Thyroid gland (tissue), 4 donors: ENCODE measurements around the gene MOB3A. TPM values are rescaled to one million over a fixed set of nuclear protein-coding genes. Genes with fewer than 3 reads are reported as not detected.

Experiments
- DNase-seq, 2 donors: peaks; one replicate each; pipeline ENCODE4 v3.0.0-alpha.2; 2019
- H3K27ac ChIP-seq, 3 donors: fragments of 200-600 bp; sonication (generic); 1 replicate in 2 of 3; 2 replicates in 1 of 3; pipeline ENCODE4 v1.5.1; 2016 to 2019; ENCODE audit warnings: mild to moderate bottlenecking in 1 of 3, moderate library complexity in 1 of 3
- H3K27me3 ChIP-seq: fragments of 200-600 bp; sonication (generic); one replicate; pipeline ENCODE4 v1.5.1; 2019
- H3K36me3 ChIP-seq, 2 donors: fragments of 200-600 bp; sonication (generic); one replicate each; pipeline ENCODE4 v1.5.1; 2016 to 2019
- H3K4me1 ChIP-seq, 2 donors: fragments of 200-600 bp; sonication (generic); one replicate each; pipeline ENCODE4 v1.5.1; 2017 to 2019
- H3K4me3 ChIP-seq, 3 donors: fragments of 200-600 bp; sonication (generic); replicated peaks in 1 of 3; 1 replicate in 2 of 3; 2 replicates in 1 of 3; pipeline ENCODE4 v1.5.1; 2016; ENCODE audit warnings: mild to moderate bottlenecking in 1 of 3
- H3K9me3 ChIP-seq: fragments of 200-600 bp; sonication (generic); one replicate; pipeline ENCODE4 v1.5.1; 2017
- POLR2A ChIP-seq, 2 donors: fragments of 450-650 bp; IDR thresholded peaks; one replicate each; pipeline ENCODE4 v1.6.1; 2017; ENCODE audit warnings: antibody characterized with exemption in 2 of 2, mild to moderate bottlenecking in 2 of 2, moderate library complexity in 1 of 2
- WGBS, 2 donors: methylation state at CpG; one replicate each; pipeline ENCODE4 v1.1.5; 2017; 5-methylcytosine and 5-hydroxymethylcytosine counted together
- intact Hi-C: fragments of 100-400 bp; cut with DNase I; formaldehyde crosslinking; loops from one replicate; pipeline ENCODE4 v1.15.1; 2023
- total RNA-seq, 4 donors: library from RNA; depleted of rRNA; stranded (reverse); fragments of >200 nt; gene quantifications; one replicate each; pipeline ENCODE4 v1.2.3, GENCODE V29; 2016
- TF ChIP-seq, protein P1 (sequence below), 6 experiments: fragments of 200-600 bp in 3 of 6; fragments of 450-650 bp in 3 of 6; sonication (generic) in 3 of 6; IDR thresholded peaks; one replicate each; pipeline ENCODE4 v1.5.1; 2016 to 2019; ENCODE audit warnings: antibody characterized with exemption in 6 of 6, mild to moderate bottlenecking in 2 of 6, inconsistent platforms in 1 of 6, moderate library complexity in 1 of 6

MOB3A gene
- total RNA-seq, 4 donors from 2014 or later, result 18.5 to 40.4 (median 26.6) TPM

DNA sequence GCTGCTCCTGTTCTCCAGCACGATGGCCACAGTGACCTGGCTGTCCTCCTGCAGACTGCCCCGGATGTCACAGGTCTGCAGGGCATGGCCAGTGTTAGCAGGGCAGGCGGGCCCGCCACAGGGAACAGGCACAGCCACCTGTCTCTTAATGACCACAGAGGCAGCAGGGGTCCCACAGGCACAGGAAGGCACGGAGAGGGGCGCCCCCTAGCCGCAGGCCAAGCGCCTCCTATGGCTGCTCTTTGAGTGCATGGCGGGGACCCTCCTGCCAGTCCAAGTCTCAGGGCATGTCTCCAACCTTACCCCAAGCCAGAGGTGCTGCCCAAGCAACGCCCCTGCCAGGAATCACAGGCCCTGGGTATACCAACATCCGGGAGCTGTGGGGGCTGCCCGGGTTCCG is 14.7 kb upstream of the MOB3A start:
- 96 to 100% methylated on average over 4 to 7 of the region's 13 CpGs for WGBS, 2 donors
- TF ChIP-seq POLR2A (IDR thresholded peaks at IDR 0.05), result no peak
- TF ChIP-seq, protein P1, sequence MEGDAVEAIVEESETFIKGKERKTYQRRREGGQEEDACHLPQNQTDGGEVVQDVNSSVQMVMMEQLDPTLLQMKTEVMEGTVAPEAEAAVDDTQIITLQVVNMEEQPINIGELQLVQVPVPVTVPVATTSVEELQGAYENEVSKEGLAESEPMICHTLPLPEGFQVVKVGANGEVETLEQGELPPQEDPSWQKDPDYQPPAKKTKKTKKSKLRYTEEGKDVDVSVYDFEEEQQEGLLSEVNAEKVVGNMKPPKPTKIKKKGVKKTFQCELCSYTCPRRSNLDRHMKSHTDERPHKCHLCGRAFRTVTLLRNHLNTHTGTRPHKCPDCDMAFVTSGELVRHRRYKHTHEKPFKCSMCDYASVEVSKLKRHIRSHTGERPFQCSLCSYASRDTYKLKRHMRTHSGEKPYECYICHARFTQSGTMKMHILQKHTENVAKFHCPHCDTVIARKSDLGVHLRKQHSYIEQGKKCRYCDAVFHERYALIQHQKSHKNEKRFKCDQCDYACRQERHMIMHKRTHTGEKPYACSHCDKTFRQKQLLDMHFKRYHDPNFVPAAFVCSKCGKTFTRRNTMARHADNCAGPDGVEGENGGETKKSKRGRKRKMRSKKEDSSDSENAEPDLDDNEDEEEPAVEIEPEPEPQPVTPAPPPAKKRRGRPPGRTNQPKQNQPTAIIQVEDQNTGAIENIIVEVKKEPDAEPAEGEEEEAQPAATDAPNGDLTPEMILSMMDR (IDR thresholded peaks at IDR 0.05), result no peak
- no peaks in the 10 kb centered on the region for H3K9me3 ChIP-seq
- H3K4me1 ChIP-seq, result no peaks in the 10 kb centered on the region
- peaks cover 92 to 99% of the 10 kb centered on the region in 2 donors for H3K36me3 ChIP-seq
- no peak for DNase-seq
- H3K27me3 ChIP-seq, result no peaks in the 10 kb centered on the region
- no peak overlapping the region for H3K4me3 ChIP-seq
- intact Hi-C loops, result no loop called here
- H3K27ac ChIP-seq, result no peak overlapping the region

- 90 to 92% methylated on average over 22 to 30 of the region's 31 CpGs for WGBS, 2 donors
- Histone ChIP-seq H3K4me1 (no peaks in the 10 kb centered on the region), H3K27me3 (no peaks in the 10 kb centered on the region), H3K27ac (no peak overlapping the region), H3K36me3 (peaks cover 76 to 83% of the 10 kb centered on the region in 2 donors), H3K4me3 (no peak overlapping the region), H3K9me3 (no peaks in the 10 kb centered on the region)
- intact Hi-C loops, result no loop called here
- DNase-seq, result no peak
- TF ChIP-seq, protein P1 (IDR thresholded peaks at IDR 0.05), result no peak
- TF ChIP-seq POLR2A (IDR thresholded peaks at IDR 0.05), result no peak
These were observed 13.1 kb upstream of the MOB3A start for GRCh38 chr19:2109046-2109864.

GRCh38 chr19:2108251-2109016 is 12.3 kb upstream of the MOB3A start:
- H3K27ac ChIP-seq, result no peak overlapping the region
- DNase-seq, result no peak
- no peaks in the 10 kb centered on the region for H3K4me1 ChIP-seq
- no peaks in the 10 kb centered on the region for H3K9me3 ChIP-seq
- H3K36me3 ChIP-seq, result peaks cover 68 to 75% of the 10 kb centered on the region in 2 donors
- TF ChIP-seq, protein P1 (IDR thresholded peaks at IDR 0.05), result no peak
- no peak for TF ChIP-seq POLR2A (IDR thresholded peaks at IDR 0.05)
- intact Hi-C loops, result no loop called here
- H3K27me3 ChIP-seq, result no peaks in the 10 kb centered on the region
- H3K4me3 ChIP-seq, result no peak overlapping the region
- WGBS, 2 donors, result 94 to 97% methylated on average over 17 to 20 of the region's 23 CpGs

GRCh38 chr19:2103045-2103707 is 7.0 kb upstream of the MOB3A start:
- WGBS, 2 donors, result 89 to 90% methylated on average over 18 to 20 of the region's 20 CpGs
- Histone ChIP-seq H3K4me1 (no peaks in the 10 kb centered on the region), H3K27ac (no peak overlapping the region), H3K36me3 (peaks cover 45 to 52% of the 10 kb centered on the region in 2 donors), H3K9me3 (no peaks in the 10 kb centered on the region), H3K4me3 (no peak overlapping the region), H3K27me3 (no peaks in the 10 kb centered on the region)
- intact Hi-C loops, result no loop called here
- no peak for DNase-seq
- TF ChIP-seq, protein P1 (IDR thresholded peaks at IDR 0.05), result no peak
- no peak for TF ChIP-seq POLR2A (IDR thresholded peaks at IDR 0.05)
